B cell (primary cell): Measurements from ENCODE around the gene GCN1. TPM values are rescaled to one million over a fixed set of nuclear protein-coding genes. Genes with fewer than 3 reads are reported as not detected.

Source experiments
- ATAC-seq: fragments of 200-7000 bp; cut with Tn5 transposase; one replicate; pipeline ENCODE4 v1.10.0; 2021; ENCODE audit warnings: low read depth, mild to moderate bottlenecking, moderate number of reproducible peaks, moderate library complexity
- CTCF ChIA-PET: fragments of 350-600 bp; sonication (Branson Sonifier 250); formaldehyde crosslinking; loops from one replicate; lab custom pipeline; 2021; ENCODE audit warnings: antibody characterized with exemption, inconsistent platforms; lab: Charles Lee
- POLR2A ChIA-PET: fragments of 350-600 bp; sonication (Branson Sonifier 250); formaldehyde crosslinking; loops from one replicate; lab custom pipeline; 2021; ENCODE audit warnings: antibody characterized with exemption; lab: Charles Lee
- DNase-seq: peaks from one replicate; pipeline ENCODE4 v3.0.0; 2013
- H2AFZ ChIP-seq: 2 replicates; pipeline ENCODE4 v1.6.1; 2012; ENCODE audit warnings: mild to moderate bottlenecking, low read depth, low read length; ENCODE audit not compliant: insufficient read depth, poor library complexity, severe bottlenecking
- H3K27ac ChIP-seq, 2 donors: 1 replicate in 1 of 2; 2 replicates in 1 of 2; pipeline ENCODE4 v1.5.1; 2012 to 2013; ENCODE audit warnings: low read length in 2 of 2, mild to moderate bottlenecking in 2 of 2, moderate library complexity in 1 of 2
- H3K27me3 ChIP-seq, 4 experiments: fragments of 200-600 bp in 1 of 4; sonication (generic) in 1 of 4; replicated peaks in 1 of 4; 1 replicate in 2 of 4; 2 replicates in 2 of 4; pipeline versions ENCODE4 v1.6.1 to v1.7.0; 2013 to 2016; ENCODE audit warnings: low read length in 3 of 4, mild to moderate bottlenecking in 2 of 4, mixed read lengths in 1 of 4, moderate library complexity in 1 of 4; ENCODE audit not compliant: insufficient read depth in 4 of 4, control insufficient read depth in 3 of 4; ENCODE audit errors: control extremely low read depth in 1 of 4
- H3K36me3 ChIP-seq, 2 experiments: replicated peaks in 1 of 2; 1 replicate in 1 of 2; 2 replicates in 1 of 2; pipeline versions ENCODE4 v1.6.1 to v1.7.1; 2013; ENCODE audit warnings: low read length in 1 of 2; ENCODE audit not compliant: insufficient read depth in 2 of 2, control insufficient read depth in 1 of 2; ENCODE audit errors: control extremely low read depth in 1 of 2, extremely low read depth in 1 of 2
- H3K4me1 ChIP-seq, 2 donors: fragments of 200-600 bp in 1 of 2; sonication (generic) in 1 of 2; 1 replicate in 1 of 2; 2 replicates in 1 of 2; pipeline versions ENCODE4 v1.5.1 to v1.6.1; 2013 to 2017; ENCODE audit warnings: low read length in 2 of 2; ENCODE audit not compliant: control insufficient read depth in 2 of 2, insufficient read depth in 2 of 2
- H3K4me2 ChIP-seq: replicated peaks from 2 replicates; pipeline ENCODE3; 2012; ENCODE audit warnings: mild to moderate bottlenecking, low read depth, low read length; ENCODE audit not compliant: poor library complexity, severe bottlenecking
- H3K4me3 ChIP-seq, 5 experiments: fragments of 200-600 bp in 1 of 5; sonication (generic) in 1 of 5; 1 replicate in 3 of 5; 2 replicates in 2 of 5; pipeline versions ENCODE4 v1.5.1 to v1.7.0; 2011 to 2016; ENCODE audit warnings: low read length in 4 of 5, mild to moderate bottlenecking in 4 of 5, low read depth in 2 of 5, control low read depth in 1 of 5, moderate library complexity in 1 of 5; ENCODE audit not compliant: insufficient read depth in 1 of 5; ENCODE audit errors: control extremely low read depth in 1 of 5, extremely low read depth in 1 of 5
- H3K79me2 ChIP-seq: fragments of 200-600 bp; sonication (generic); one replicate; pipeline ENCODE4 v1.6.0; 2016; ENCODE audit warnings: low read length; ENCODE audit not compliant: control insufficient read depth, insufficient read depth
- H3K9ac ChIP-seq: fragments of 200-600 bp; sonication (generic); 2 replicates; pipeline ENCODE4 v1.6.1; 2017; ENCODE audit warnings: mild to moderate bottlenecking, low read length, moderate library complexity
- H3K9me3 ChIP-seq, 3 donors: one replicate each; pipeline versions ENCODE4 v1.6.1 to v1.7.1; 2013; ENCODE audit warnings: low read length in 2 of 3; ENCODE audit not compliant: control insufficient read depth in 2 of 3, insufficient read depth in 1 of 3; ENCODE audit errors: control extremely low read depth in 1 of 3
- H4K20me1 ChIP-seq: 2 replicates; pipeline ENCODE4 v1.6.0; 2012; ENCODE audit warnings: mild to moderate bottlenecking, low read length; ENCODE audit not compliant: insufficient read depth, control insufficient read depth, poor library complexity, severe bottlenecking
- H3K27ac Mint-ChIP-seq: one replicate; pipeline ENCODE4 v1.8.0; 2021; ENCODE audit warnings: mixed read lengths
- H3K27me3 Mint-ChIP-seq: one replicate; pipeline ENCODE4 v1.8.0; 2021; ENCODE audit warnings: mixed read lengths
- H3K4me1 Mint-ChIP-seq: one replicate; pipeline ENCODE4 v1.8.0; 2021; ENCODE audit warnings: mixed read lengths
- H3K4me3 Mint-ChIP-seq: one replicate; pipeline ENCODE4 v1.8.0; 2021; ENCODE audit warnings: mixed read lengths
- H3K9me3 Mint-ChIP-seq: one replicate; pipeline ENCODE4 v1.8.0; 2022; ENCODE audit warnings: mixed read lengths; ENCODE audit not compliant: insufficient read depth
- CTCF ChIP-seq: fragments of 200-600 bp; IDR thresholded peaks from one replicate; pipeline ENCODE4 v1.8.0; 2022; ENCODE audit warnings: antibody characterized with exemption, mild to moderate bottlenecking
- EZH2 ChIP-seq: IDR thresholded peaks from 2 replicates; pipeline ENCODE4 v1.6.1; 2012; ENCODE audit warnings: borderline replicate concordance, low read depth, mild to moderate bottlenecking, moderate library complexity, low read length; ENCODE audit not compliant: insufficient read depth, poor library complexity, severe bottlenecking
- WGBS: methylation state at CpG from one replicate; pipeline ENCODE4 v1.1.5; 2013; ENCODE audit warnings: missing lambda C conversion rate; ENCODE audit not compliant: insufficient coverage; 5-methylcytosine and 5-hydroxymethylcytosine counted together
- intact Hi-C: fragments of 100-400 bp; cut with micrococcal nuclease; formaldehyde crosslinking; loops from one replicate; pipeline ENCODE4 v1.10.0; 2022
- polyA plus RNA-seq: library from polyadenylated mRNA; depleted of rRNA; stranded (reverse); fragments of >200 nt; gene quantifications from 2 replicates; pipeline ENCODE4 v1.2.3, GENCODE V29; 2012
- total RNA-seq, 2 donors: library from RNA; stranded (reverse); fragments of 120-200 nt in 1 of 2; gene quantifications; 1 replicate in 1 of 2; 2 replicates in 1 of 2; pipeline versions ENCODE4 v1.2.3 to v1.2.4, GENCODE V29; 2013 to 2022

The GCN1 gene
- total and polyA plus RNA-seq, 2 donors (not counting 1 experiment from before 2014, with no cell fraction given), result 41.3 to 127 TPM

DNA sequence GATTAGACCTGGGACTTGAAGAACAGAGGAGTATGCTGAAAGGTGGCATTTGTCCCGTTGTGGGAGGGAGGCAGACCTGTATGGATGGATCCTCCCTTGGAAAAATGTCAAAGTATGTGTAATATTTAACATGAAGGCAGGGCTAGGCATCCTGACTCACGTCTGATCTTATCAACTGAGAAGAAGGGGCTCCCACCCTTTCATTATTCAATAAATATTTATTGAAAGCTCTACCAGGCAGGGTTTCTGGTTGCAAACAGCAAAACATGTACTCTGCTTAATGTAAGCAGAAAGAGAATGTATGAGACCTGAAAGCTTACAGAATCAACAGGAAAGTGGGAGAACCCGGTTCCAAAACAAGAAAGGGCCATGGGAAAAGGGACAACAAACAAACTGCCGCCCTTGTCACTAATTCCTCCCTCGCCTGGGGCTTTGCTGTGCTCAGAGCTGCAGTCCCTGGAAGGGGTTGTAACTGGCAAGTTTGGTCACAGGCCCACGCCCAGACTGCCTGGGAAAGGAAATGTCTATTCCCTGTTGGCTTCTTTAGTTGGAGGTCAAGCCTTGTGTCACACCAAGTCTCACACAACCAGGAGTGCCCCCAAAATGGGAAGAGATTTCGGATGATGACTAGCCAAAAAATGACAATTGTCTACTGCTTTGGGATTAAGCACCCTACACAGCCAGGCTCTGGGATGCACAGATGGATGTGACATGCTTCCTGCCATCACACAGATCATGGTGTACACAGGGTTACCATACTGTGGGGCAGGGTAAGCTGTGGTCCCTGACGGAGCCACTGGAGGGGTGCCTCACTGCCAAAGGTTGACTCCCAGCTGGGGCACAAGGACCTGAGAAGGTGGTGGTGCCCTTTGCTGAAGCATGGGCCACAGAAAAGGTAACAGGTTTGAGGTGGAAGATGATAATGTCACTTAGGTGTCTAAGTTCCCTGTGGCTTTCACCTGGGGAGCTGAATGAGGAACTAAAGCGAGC lies 114.8 kb downstream of the GCN1 start:
- no peak overlapping the region for H3K9ac ChIP-seq
- ATAC-seq (no peak), DNase-seq (no peak)
- H3K79me2 ChIP-seq, result no peaks in the 10 kb centered on the region
- H3K27ac ChIP-seq, result no peak overlapping the region
- WGBS, result 94% methylated on average over 5 of the region's 9 CpGs
- H3K4me3 ChIP-seq, result no peak overlapping the region
- no peaks in the 10 kb centered on the region for H3K9me3 ChIP-seq
- TF ChIP-seq EZH2 (no peak), CTCF (no peak)
- no peaks in the 10 kb centered on the region for H3K27me3 ChIP-seq
- intact Hi-C loops, result no loop called here
- no peaks in the 10 kb centered on the region for H3K36me3 ChIP-seq
- ChIA-PET CTCF (interaction anchor here (1.0 to 1.2 kb wide), 2 partner anchors 7 to 40 kb away, joined by 3 read pairs; no protein-coding TSS in a partner anchor), POLR2A (no interaction called here)
- H3K4me3 Mint-ChIP-seq, result no peak overlapping the region
- peaks cover 5% of the 10 kb centered on the region for H3K4me1 Mint-ChIP-seq
- peaks cover 4 to 13% of the 10 kb centered on the region in 2 donors for H3K4me1 ChIP-seq
- no peaks in the 10 kb centered on the region for H3K9me3 Mint-ChIP-seq
- H3K27me3 Mint-ChIP-seq, result no peaks in the 10 kb centered on the region
- H4K20me1 ChIP-seq, result no peaks in the 10 kb centered on the region
- H2AFZ ChIP-seq, result no peak overlapping the region
- H3K4me2 ChIP-seq, result no peak overlapping the region
- no peak overlapping the region for H3K27ac Mint-ChIP-seq

GRCh38 chr12:120078868-120079267 lies 115.6 kb downstream of the GCN1 start:
- Histone ChIP-seq H3K79me2 (no peaks in the 10 kb centered on the region), H4K20me1 (no peaks in the 10 kb centered on the region), H3K4me1 (peaks cover 4 to 16% of the 10 kb centered on the region in 2 donors), H3K36me3 (no peaks in the 10 kb centered on the region), H3K27ac (no peak overlapping the region), H2AFZ (no peak overlapping the region), H3K9me3 (no peaks in the 10 kb centered on the region), H3K27me3 (no peaks in the 10 kb centered on the region), H3K4me3 (no peak overlapping the region), H3K9ac (no peak overlapping the region), H3K4me2 (no peak overlapping the region)
- Mint-ChIP-seq H3K27me3 (no peaks in the 10 kb centered on the region), H3K4me3 (no peak overlapping the region), H3K4me1 (peaks cover 6% of the 10 kb centered on the region), H3K27ac (no peak overlapping the region), H3K9me3 (no peaks in the 10 kb centered on the region)
- ATAC-seq, result no peak
- ChIA-PET CTCF (interaction anchor here (1.2 kb wide), 1 partner anchor 8 kb away, joined by 3 read pairs; no protein-coding TSS in a partner anchor), POLR2A (no interaction called here)
- TF ChIP-seq EZH2, result no peak
- TF ChIP-seq CTCF, result no peak
- intact Hi-C loops, result no loop called here
- DNase-seq, result no peak
- 75% methylated on average over 5 of the region's 5 CpGs for WGBS
